GM06990 (cell line): ENCODE results near the gene CHDH.

Experiments used
- DNase-seq: peaks from one replicate; pipeline ENCODE4 v3.0.0-alpha.2; 2011; ENCODE audit not compliant: insufficient read length; ENCODE audit errors: extremely low read depth
- H3K27me3 ChIP-seq: replicated peaks from 2 replicates; pipeline ENCODE4 v1.6.0; 2011; ENCODE audit warnings: low read length; ENCODE audit not compliant: control insufficient read depth, insufficient read depth
- H3K36me3 ChIP-seq: 2 replicates; pipeline ENCODE4 v1.5.1; 2011; ENCODE audit warnings: low read length; ENCODE audit not compliant: control insufficient read depth, insufficient read depth
- H3K4me3 ChIP-seq: replicated peaks from 2 replicates; pipeline ENCODE4 v1.5.1; 2011; ENCODE audit warnings: low read depth, mild to moderate bottlenecking, control low read depth, low read length
- CTCF ChIP-seq: IDR thresholded peaks from 2 replicates; pipeline ENCODE4 v1.5.1; 2011; ENCODE audit warnings: low read length, control low read depth, mild to moderate bottlenecking, inconsistent platforms; ENCODE audit not compliant: insufficient read depth, poor library complexity, severe bottlenecking

Gene CHDH

GRCh38 chr3:53791317-53791716 lies 54.9 kb downstream of the CHDH start:
- TF ChIP-seq CTCF, result no peak
- Histone ChIP-seq H3K4me3 (no peak overlapping the region), H3K27me3 (no peaks in the 10 kb centered on the region; the same call in 1 of the 2 replicates), H3K36me3 (no peaks in the 10 kb centered on the region)
- DNase-seq, result no peak

- Histone ChIP-seq H3K36me3 (no peaks in the 10 kb centered on the region), H3K27me3 (no peaks in the 10 kb centered on the region), H3K4me3 (no peak overlapping the region)
- TF ChIP-seq CTCF, result no peak
- no peak for DNase-seq
Measured at GRCh38 chr3:53790470-53790869, 55.7 kb downstream of the CHDH start.

- Histone ChIP-seq H3K4me3 (no peak overlapping the region), H3K27me3 (no peaks in the 10 kb centered on the region), H3K36me3 (no peaks in the 10 kb centered on the region)
- no peak for DNase-seq
- no peak for TF ChIP-seq CTCF
Measured at GRCh38 chr3:53789459-53789858, 56.8 kb downstream of the CHDH start.

GRCh38 chr3:53788038-53788437 lies 58.2 kb downstream of the CHDH start:
- DNase-seq, result no peak
- H3K4me3 ChIP-seq, result no peak overlapping the region
- no peaks in the 10 kb centered on the region for H3K27me3 ChIP-seq
- H3K36me3 ChIP-seq, result no peaks in the 10 kb centered on the region
- no peak for TF ChIP-seq CTCF

GRCh38 chr3:53787016-53787415 lies 59.2 kb downstream of the CHDH start:
- H3K36me3 ChIP-seq, result no peaks in the 10 kb centered on the region
- H3K27me3 ChIP-seq, result no peaks in the 10 kb centered on the region
- no peak overlapping the region for H3K4me3 ChIP-seq
- TF ChIP-seq CTCF, result no peak
- no peak for DNase-seq

- Histone ChIP-seq H3K4me3 (no peak overlapping the region), H3K27me3 (no peaks in the 10 kb centered on the region), H3K36me3 (no peaks in the 10 kb centered on the region)
- TF ChIP-seq CTCF, result no peak
- DNase-seq, result no peak
Measured at GRCh38 chr3:53780806-53781205, 65.4 kb downstream of the CHDH start.
